HEK293 (cell line): Measurements from ENCODE around the gene CKS1B.

Experiments
- GLIS1 ChIP-seq: fragments of 450-650 bp; formaldehyde crosslinking; IDR thresholded peaks from 2 replicates; pipeline ENCODE4 v1.5.1; 2016; ENCODE audit warnings: missing biosample characterization, missing genetic modification characterization
- KLF7 ChIP-seq: fragments of 450-650 bp; formaldehyde crosslinking; IDR thresholded peaks from 2 replicates; pipeline ENCODE4 v1.5.1; 2016; ENCODE audit warnings: missing biosample characterization, missing genetic modification characterization, borderline replicate concordance
- KLF8 ChIP-seq: fragments of 450-650 bp; formaldehyde crosslinking; IDR thresholded peaks from 2 replicates; pipeline ENCODE4 v1.5.1; 2016; ENCODE audit warnings: missing biosample characterization, missing genetic modification characterization
- SP3 ChIP-seq: fragments of 450-650 bp; formaldehyde crosslinking; IDR thresholded peaks from 2 replicates; pipeline ENCODE4 v1.5.1; 2016; ENCODE audit warnings: missing biosample characterization, missing genetic modification characterization
- TCF7L2 ChIP-seq: IDR thresholded peaks from 2 replicates; pipeline ENCODE4 v1.6.1; 2011; ENCODE audit warnings: low read depth, mild to moderate bottlenecking, inconsistent platforms, low read length, moderate library complexity, borderline replicate concordance
- ZBTB17 ChIP-seq: fragments of 450-650 bp; formaldehyde crosslinking; IDR thresholded peaks from 2 replicates; pipeline ENCODE4 v1.5.1; 2016; ENCODE audit warnings: missing biosample characterization, missing genetic modification characterization
- ZBTB48 ChIP-seq: fragments of 450-650 bp; formaldehyde crosslinking; IDR thresholded peaks from 2 replicates; pipeline ENCODE4 v1.5.1; 2016; ENCODE audit warnings: missing biosample characterization, missing genetic modification characterization
- ZBTB8A ChIP-seq: fragments of 450-650 bp; formaldehyde crosslinking; IDR thresholded peaks from 2 replicates; pipeline ENCODE4 v1.5.1; 2016; ENCODE audit warnings: missing biosample characterization, missing genetic modification characterization
- ZIC2 ChIP-seq: fragments of 450-650 bp; formaldehyde crosslinking; IDR thresholded peaks from 2 replicates; pipeline ENCODE4 v1.5.1; 2016; ENCODE audit warnings: missing biosample characterization, missing genetic modification characterization
- ZNF2 ChIP-seq: fragments of 450-650 bp; formaldehyde crosslinking; IDR thresholded peaks from 2 replicates; pipeline ENCODE4 v1.5.1; 2016; ENCODE audit warnings: missing biosample characterization, missing genetic modification characterization
- ZNF394 ChIP-seq: fragments of 450-650 bp; formaldehyde crosslinking; IDR thresholded peaks from 2 replicates; pipeline ENCODE4 v1.5.1; 2016; ENCODE audit warnings: missing biosample characterization, missing genetic modification characterization, mild to moderate bottlenecking, moderate library complexity, borderline replicate concordance
- ZNF561 ChIP-seq: fragments of 450-650 bp; IDR thresholded peaks from 2 replicates; pipeline ENCODE4 v1.5.1; 2018; ENCODE audit warnings: missing biosample characterization, missing genetic modification characterization, borderline replicate concordance
- ZNF600 ChIP-seq: fragments of 450-650 bp; formaldehyde crosslinking; IDR thresholded peaks from 2 replicates; pipeline ENCODE4 v1.5.1; 2016; ENCODE audit warnings: missing biosample characterization, missing genetic modification characterization
- ZNF624 ChIP-seq: fragments of 450-650 bp; formaldehyde crosslinking; IDR thresholded peaks from 2 replicates; pipeline ENCODE4 v1.5.1; 2017; ENCODE audit warnings: missing biosample characterization, missing genetic modification characterization
- ZNF626 ChIP-seq: fragments of 450-650 bp; sonication (Bioruptor Pico); formaldehyde crosslinking; IDR thresholded peaks from 2 replicates; pipeline ENCODE4 v1.5.1; 2018; ENCODE audit warnings: missing biosample characterization, missing genetic modification characterization, inconsistent platforms
- ZNF654 ChIP-seq: fragments of 450-650 bp; formaldehyde crosslinking; IDR thresholded peaks from 2 replicates; pipeline ENCODE4 v1.5.1; 2016; ENCODE audit warnings: low read depth, missing biosample characterization, missing genetic modification characterization
- ZNF660 ChIP-seq: fragments of 450-650 bp; IDR thresholded peaks from 2 replicates; pipeline ENCODE4 v1.5.1; 2018; ENCODE audit warnings: missing biosample characterization, mild to moderate bottlenecking, missing genetic modification characterization
- ZNF670 ChIP-seq: fragments of 450-650 bp; formaldehyde crosslinking; IDR thresholded peaks from 2 replicates; pipeline ENCODE4 v1.5.1; 2016; ENCODE audit warnings: missing biosample characterization, missing genetic modification characterization, low read depth
- ZNF776 ChIP-seq: fragments of 450-650 bp; formaldehyde crosslinking; IDR thresholded peaks from 2 replicates; pipeline ENCODE4 v1.5.0; 2017; ENCODE audit warnings: missing biosample characterization, missing genetic modification characterization, borderline replicate concordance
- ZSCAN30 ChIP-seq: fragments of 450-650 bp; IDR thresholded peaks from 2 replicates; pipeline ENCODE4 v1.5.1; 2018; ENCODE audit warnings: missing biosample characterization, mild to moderate bottlenecking, missing genetic modification characterization, moderate library complexity
- TF ChIP-seq, protein P1 (sequence below): fragments of 450-650 bp; formaldehyde crosslinking; IDR thresholded peaks from 2 replicates; pipeline ENCODE4 v1.5.1; 2016; ENCODE audit warnings: missing biosample characterization, missing genetic modification characterization
- TF ChIP-seq, protein P2 (sequence below): fragments of 450-650 bp; formaldehyde crosslinking; IDR thresholded peaks from 2 replicates; pipeline ENCODE4 v1.5.1; 2017; ENCODE audit warnings: missing biosample characterization, missing genetic modification characterization
- TF ChIP-seq, protein P3 (sequence below): fragments of 450-650 bp; formaldehyde crosslinking; IDR thresholded peaks from 2 replicates; pipeline ENCODE4 v1.5.1; 2016; ENCODE audit warnings: missing biosample characterization, missing genetic modification characterization
- TF ChIP-seq, protein P4 (sequence below): fragments of 450-650 bp; formaldehyde crosslinking; IDR thresholded peaks from 2 replicates; pipeline ENCODE4 v1.5.1; 2016; ENCODE audit warnings: missing biosample characterization, missing genetic modification characterization
- TF ChIP-seq, protein P5 (sequence below): fragments of 450-650 bp; formaldehyde crosslinking; optimal IDR thresholded peaks from 2 replicates; pipeline ENCODE3; 2016; ENCODE audit warnings: missing biosample characterization, mild to moderate bottlenecking, missing genetic modification characterization
- TF ChIP-seq, protein P6 (sequence below): fragments of 450-650 bp; formaldehyde crosslinking; IDR thresholded peaks from 2 replicates; pipeline ENCODE4 v1.5.1; 2016; ENCODE audit warnings: missing biosample characterization, missing genetic modification characterization

The CKS1B gene

DNA sequence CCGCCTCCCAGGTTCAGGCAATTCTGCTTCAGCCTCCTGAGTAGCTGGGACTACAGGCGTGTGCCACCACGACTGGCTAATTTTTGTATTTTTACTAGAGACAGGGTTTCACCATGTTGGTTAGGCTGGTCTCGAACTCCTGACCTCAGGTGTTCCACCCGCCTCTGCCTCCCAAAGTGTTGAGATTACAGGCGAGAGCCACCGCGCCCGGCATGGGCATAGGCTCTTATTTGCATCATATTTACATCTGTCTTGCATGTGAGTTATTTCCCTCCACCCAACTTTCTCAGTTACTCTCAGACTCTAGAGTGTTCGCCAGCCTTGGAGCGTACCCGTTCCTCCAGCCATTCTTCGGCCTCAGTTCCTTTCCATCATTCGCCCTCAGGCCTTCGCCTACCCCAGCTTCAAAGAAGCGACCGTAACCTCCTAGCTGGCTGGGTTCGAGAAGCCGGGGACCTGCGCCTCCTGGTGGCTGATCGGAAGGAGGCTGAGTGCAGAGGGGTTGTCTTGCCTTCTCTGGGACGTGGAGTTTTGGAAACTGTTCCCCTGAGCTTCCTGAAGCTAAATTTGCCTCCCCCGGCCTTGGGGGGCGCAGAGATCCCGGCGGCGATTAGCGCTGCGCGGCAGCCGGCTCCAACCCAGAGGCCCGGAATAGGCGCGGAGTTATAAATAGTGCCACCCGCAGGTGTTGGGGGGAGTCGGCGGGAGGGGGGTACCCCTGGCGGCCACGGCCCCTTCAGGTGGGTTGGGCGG, 24.5 kb downstream of the CKS1B start (continued):
- TF ChIP-seq, protein P1, sequence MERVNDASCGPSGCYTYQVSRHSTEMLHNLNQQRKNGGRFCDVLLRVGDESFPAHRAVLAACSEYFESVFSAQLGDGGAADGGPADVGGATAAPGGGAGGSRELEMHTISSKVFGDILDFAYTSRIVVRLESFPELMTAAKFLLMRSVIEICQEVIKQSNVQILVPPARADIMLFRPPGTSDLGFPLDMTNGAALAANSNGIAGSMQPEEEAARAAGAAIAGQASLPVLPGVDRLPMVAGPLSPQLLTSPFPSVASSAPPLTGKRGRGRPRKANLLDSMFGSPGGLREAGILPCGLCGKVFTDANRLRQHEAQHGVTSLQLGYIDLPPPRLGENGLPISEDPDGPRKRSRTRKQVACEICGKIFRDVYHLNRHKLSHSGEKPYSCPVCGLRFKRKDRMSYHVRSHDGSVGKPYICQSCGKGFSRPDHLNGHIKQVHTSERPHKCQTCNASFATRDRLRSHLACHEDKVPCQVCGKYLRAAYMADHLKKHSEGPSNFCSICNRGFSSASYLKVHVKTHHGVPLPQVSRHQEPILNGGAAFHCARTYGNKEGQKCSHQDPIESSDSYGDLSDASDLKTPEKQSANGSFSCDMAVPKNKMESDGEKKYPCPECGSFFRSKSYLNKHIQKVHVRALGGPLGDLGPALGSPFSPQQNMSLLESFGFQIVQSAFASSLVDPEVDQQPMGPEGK (tag by site-specific recombination), result peak; percentile 84
- TF ChIP-seq ZNF626 (tag by site-specific recombination), result no peak
- peak; percentile 45 for TF ChIP-seq ZBTB8A (tag by site-specific recombination)
- TF ChIP-seq ZNF776 (tag by site-specific recombination), result no peak
- TF ChIP-seq, protein P2, sequence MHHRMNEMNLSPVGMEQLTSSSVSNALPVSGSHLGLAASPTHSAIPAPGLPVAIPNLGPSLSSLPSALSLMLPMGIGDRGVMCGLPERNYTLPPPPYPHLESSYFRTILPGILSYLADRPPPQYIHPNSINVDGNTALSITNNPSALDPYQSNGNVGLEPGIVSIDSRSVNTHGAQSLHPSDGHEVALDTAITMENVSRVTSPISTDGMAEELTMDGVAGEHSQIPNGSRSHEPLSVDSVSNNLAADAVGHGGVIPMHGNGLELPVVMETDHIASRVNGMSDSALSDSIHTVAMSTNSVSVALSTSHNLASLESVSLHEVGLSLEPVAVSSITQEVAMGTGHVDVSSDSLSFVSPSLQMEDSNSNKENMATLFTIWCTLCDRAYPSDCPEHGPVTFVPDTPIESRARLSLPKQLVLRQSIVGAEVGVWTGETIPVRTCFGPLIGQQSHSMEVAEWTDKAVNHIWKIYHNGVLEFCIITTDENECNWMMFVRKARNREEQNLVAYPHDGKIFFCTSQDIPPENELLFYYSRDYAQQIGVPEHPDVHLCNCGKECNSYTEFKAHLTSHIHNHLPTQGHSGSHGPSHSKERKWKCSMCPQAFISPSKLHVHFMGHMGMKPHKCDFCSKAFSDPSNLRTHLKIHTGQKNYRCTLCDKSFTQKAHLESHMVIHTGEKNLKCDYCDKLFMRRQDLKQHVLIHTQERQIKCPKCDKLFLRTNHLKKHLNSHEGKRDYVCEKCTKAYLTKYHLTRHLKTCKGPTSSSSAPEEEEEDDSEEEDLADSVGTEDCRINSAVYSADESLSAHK (tag by site-specific recombination), result peak; percentile 89
- TF ChIP-seq ZNF561 (tag by site-specific recombination), result peak; percentile 41; the same call in 1 of the 2 replicates
- peak; percentile 36 for TF ChIP-seq KLF8 (tag by site-specific recombination)
- TF ChIP-seq, protein P3, sequence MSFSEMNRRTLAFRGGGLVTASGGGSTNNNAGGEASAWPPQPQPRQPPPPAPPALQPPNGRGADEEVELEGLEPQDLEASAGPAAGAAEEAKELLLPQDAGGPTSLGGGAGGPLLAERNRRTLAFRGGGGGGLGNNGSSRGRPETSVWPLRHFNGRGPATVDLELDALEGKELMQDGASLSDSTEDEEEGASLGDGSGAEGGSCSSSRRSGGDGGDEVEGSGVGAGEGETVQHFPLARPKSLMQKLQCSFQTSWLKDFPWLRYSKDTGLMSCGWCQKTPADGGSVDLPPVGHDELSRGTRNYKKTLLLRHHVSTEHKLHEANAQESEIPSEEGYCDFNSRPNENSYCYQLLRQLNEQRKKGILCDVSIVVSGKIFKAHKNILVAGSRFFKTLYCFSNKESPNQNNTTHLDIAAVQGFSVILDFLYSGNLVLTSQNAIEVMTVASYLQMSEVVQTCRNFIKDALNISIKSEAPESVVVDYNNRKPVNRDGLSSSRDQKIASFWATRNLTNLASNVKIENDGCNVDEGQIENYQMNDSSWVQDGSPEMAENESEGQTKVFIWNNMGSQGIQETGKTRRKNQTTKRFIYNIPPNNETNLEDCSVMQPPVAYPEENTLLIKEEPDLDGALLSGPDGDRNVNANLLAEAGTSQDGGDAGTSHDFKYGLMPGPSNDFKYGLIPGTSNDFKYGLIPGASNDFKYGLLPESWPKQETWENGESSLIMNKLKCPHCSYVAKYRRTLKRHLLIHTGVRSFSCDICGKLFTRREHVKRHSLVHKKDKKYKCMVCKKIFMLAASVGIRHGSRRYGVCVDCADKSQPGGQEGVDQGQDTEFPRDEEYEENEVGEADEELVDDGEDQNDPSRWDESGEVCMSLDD (tag by site-specific recombination), result peak; percentile 66
- no peak for TF ChIP-seq KLF7
- peak; percentile 53; the same call in 1 of the 2 replicates for TF ChIP-seq ZNF660 (tag by site-specific recombination)
- 0 out of 2 replicates have a peak, but pooled peaks have one; percentile 12 for TF ChIP-seq ZNF600 (tag by site-specific recombination)
- TF ChIP-seq ZNF654 (tag by site-specific recombination), result peak; percentile 41
- TF ChIP-seq ZNF624, result 0 out of 2 replicates have a peak, but pooled peaks have one; percentile 39
- TF ChIP-seq ZSCAN30 (tag by site-specific recombination), result 0 out of 2 replicates have a peak, but pooled peaks have one; percentile 29
- peak; percentile 51 for TF ChIP-seq GLIS1 (tag by site-specific recombination)
- 0 out of 2 replicates have a peak, but pooled peaks have one; percentile 16 for TF ChIP-seq SP3 (tag by site-specific recombination)
- TF ChIP-seq, protein P4, sequence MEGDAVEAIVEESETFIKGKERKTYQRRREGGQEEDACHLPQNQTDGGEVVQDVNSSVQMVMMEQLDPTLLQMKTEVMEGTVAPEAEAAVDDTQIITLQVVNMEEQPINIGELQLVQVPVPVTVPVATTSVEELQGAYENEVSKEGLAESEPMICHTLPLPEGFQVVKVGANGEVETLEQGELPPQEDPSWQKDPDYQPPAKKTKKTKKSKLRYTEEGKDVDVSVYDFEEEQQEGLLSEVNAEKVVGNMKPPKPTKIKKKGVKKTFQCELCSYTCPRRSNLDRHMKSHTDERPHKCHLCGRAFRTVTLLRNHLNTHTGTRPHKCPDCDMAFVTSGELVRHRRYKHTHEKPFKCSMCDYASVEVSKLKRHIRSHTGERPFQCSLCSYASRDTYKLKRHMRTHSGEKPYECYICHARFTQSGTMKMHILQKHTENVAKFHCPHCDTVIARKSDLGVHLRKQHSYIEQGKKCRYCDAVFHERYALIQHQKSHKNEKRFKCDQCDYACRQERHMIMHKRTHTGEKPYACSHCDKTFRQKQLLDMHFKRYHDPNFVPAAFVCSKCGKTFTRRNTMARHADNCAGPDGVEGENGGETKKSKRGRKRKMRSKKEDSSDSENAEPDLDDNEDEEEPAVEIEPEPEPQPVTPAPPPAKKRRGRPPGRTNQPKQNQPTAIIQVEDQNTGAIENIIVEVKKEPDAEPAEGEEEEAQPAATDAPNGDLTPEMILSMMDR (tag by site-specific recombination), result peak; percentile 88
- peak; percentile 80; the same call in 1 of the 2 replicates for TF ChIP-seq TCF7L2
- TF ChIP-seq ZNF2 (tag by site-specific recombination), result 0 out of 2 replicates have a peak, but pooled peaks have one; percentile 47
- no peak; the same call in 1 of the 2 replicates for TF ChIP-seq ZBTB48 (tag by site-specific recombination)
- peak; percentile 76 for TF ChIP-seq ZBTB17 (tag by site-specific recombination)
- TF ChIP-seq ZNF670 (tag by site-specific recombination), result no peak
- TF ChIP-seq, protein P5, sequence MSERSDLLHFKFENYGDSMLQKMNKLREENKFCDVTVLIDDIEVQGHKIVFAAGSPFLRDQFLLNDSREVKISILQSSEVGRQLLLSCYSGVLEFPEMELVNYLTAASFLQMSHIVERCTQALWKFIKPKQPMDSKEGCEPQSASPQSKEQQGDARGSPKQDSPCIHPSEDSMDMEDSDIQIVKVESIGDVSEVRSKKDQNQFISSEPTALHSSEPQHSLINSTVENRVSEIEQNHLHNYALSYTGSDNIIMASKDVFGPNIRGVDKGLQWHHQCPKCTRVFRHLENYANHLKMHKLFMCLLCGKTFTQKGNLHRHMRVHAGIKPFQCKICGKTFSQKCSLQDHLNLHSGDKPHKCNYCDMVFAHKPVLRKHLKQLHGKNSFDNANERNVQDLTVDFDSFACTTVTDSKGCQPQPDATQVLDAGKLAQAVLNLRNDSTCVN, result peak; percentile 19
- TF ChIP-seq, protein P6, sequence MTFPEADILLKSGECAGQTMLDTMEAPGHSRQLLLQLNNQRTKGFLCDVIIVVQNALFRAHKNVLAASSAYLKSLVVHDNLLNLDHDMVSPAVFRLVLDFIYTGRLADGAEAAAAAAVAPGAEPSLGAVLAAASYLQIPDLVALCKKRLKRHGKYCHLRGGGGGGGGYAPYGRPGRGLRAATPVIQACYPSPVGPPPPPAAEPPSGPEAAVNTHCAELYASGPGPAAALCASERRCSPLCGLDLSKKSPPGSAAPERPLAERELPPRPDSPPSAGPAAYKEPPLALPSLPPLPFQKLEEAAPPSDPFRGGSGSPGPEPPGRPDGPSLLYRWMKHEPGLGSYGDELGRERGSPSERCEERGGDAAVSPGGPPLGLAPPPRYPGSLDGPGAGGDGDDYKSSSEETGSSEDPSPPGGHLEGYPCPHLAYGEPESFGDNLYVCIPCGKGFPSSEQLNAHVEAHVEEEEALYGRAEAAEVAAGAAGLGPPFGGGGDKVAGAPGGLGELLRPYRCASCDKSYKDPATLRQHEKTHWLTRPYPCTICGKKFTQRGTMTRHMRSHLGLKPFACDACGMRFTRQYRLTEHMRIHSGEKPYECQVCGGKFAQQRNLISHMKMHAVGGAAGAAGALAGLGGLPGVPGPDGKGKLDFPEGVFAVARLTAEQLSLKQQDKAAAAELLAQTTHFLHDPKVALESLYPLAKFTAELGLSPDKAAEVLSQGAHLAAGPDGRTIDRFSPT, result no peak; the same call in 1 of the 2 replicates
- TF ChIP-seq ZNF394 (tag by site-specific recombination), result peak; percentile 45; the same call in 1 of the 2 replicates
- 0 out of 2 replicates have a peak, but pooled peaks have one; percentile 15 for TF ChIP-seq ZIC2 (tag by site-specific recombination)
